SHP77 (cell line): ENCODE results near the gene WNK2.

Source experiments
- DNase-seq, 2 experiments: peaks; one replicate each; lab custom pipeline; 2025; lab: John Stamatoyannopoulos, UW

WNK2 gene

DNA sequence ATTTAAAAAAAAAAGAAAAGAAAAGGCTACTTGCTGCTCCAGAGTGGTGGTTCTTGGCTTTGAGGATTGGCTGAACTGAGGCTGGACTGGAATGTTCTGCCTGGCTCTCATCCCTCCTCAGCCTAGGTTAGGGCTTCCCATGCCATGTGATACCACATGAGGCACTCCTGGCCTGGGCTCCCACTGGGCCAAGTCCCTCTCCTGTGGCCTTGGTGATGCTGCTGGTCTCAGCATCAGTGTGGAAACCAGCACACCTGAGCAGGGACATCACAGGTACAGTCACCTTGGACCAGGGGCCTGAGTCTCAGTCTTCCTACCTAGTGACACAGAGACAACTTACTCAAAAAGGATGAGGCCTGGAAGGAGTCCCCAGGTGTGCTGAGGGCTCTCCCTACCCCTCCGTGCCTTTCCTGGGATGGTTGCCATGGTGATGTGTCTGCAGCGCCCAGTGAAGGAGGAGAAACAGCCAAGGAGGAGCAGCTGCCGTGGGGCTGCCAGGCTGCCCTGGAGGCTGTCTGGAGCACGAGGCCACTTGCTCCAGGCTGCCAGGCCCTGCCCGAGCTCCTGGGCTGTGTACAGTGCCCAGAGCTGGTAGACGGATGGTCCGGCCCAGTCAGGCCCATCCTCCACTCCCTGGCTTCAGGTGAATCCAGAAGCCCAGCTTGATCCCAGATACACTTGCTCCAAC, 71.0 kb downstream of the WNK2 start:
- DNase-seq = no peak

DNA sequence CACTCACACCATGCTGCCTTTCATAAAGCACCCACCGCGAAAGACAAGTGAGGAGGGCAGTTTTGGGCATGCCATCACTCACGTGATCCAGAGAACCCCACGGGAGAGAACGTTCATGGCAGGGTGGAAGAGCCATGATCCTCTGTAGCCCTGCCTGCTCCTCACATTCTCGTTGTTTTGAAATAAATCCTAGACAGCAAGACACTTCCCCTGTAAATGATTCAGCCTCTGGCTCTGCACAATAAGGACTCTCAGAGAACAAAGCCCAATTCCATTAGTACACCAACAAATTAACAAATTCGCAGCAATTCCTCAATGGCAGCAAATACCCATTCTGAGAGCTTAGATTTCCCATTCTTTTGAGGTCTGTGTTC, 71.5 kb downstream of the WNK2 start:
- no peak for DNase-seq

DNA sequence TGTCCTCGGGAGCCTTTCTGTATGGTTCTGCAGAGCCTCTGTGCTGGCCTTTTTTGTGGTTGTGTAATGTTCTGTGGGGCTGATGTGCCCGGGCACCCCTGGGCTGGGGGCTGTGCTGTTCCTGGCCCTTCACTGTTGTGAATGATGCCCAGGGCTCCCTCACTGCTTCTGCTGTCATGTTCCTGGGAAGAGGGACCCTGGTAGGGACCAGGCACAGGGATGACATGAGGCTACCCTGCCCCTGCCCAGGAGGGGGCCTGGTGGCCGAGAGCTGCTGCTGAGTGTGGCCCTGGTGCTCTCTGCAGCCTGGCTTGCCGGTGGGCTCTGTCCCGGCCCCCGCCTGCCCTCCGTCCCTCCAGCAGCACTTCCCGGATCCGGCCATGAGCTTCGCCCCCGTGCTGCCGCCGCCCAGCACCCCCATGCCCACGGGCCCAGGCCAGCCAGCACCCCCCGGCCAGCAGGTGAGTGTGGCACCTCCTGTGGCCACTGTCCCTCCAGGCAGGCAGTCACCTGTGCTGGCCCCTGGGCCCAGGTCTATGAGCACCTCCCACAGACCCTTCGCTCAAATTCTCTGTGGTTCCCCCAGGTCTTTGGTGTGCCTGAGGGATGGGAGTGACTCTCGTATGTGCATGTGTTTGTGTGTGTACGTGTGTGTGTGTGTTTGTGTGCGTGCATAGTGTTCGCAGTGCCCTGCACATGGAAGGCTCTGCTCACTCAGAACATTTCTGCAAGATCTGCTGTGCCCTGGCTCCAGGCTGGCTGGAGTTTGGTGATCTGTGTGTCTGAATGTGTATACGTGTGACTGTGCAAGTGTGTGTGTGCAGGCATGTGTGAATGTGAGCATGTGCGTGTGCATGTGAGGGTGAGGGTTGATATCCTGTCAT, 72.3 kb downstream of the WNK2 start:
- no peak for DNase-seq

DNA sequence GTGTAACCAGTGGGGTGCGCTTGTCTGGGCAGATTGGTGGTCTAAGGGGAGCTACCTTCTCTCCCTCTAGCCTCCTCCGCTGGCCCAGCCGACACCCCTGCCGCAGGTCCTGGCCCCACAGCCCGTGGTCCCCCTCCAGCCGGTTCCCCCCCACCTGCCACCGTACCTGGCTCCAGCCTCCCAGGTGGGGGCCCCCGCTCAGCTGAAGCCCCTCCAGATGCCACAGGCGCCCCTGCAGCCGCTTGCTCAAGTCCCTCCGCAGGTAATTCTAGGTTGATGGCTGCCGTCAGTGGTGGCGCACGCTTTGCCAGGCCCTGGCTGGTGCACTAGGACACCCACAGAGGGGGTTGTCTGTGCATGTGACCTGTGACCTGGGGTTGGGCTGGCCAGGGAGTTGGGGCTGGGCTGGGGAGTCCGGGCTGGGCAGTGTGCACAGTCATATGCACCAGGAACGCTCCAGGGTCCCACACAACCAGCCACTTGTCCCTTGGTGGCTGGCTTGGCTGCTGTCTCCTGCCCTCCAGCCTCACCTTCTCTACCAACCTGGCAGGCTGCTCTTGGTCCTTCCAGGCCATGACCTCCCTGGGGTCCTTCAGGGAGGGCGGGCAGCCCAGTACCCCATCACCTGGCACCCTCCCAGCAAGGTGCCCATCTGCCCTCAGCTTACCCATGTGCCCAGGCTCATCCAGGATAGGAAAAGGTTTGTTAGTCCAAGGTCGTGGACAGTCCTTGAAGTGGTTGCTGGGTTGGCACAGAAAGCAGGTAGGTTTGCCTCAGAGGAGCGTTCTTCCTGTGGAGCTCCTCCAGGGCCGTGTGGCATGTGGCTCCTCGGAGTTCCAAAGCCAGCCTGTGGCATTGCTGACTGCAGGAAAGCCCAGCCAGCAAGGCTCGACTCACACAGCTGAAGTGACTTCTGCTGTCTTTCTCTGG, 73.2 kb downstream of the WNK2 start:
- DNase-seq = no peak

DNA sequence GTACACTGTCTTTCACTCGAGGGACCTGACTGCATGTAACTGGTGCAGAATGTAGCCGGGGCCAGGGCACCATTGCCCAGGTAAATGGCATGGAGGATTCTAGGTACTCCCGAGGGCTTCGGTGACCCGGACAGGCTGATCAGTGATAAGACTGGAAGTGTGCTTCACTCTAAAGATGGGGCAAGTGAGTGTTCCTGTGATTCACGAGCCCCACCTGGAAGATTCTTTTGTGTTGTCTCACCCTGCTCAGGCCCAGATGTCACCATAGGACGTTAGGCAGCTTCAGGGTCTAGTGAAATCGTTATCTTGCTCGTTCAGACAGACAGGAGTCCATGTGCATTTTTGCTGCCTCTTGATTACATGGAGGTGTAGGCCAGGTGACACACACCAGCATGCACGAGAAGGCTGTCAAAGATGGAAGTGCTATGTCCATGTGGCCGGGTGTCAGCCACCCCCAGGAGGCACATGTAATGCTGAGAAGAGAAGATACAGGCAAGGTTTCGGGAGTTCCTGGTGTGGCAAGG, 73.9 kb downstream of the WNK2 start:
- no peak for DNase-seq

DNA sequence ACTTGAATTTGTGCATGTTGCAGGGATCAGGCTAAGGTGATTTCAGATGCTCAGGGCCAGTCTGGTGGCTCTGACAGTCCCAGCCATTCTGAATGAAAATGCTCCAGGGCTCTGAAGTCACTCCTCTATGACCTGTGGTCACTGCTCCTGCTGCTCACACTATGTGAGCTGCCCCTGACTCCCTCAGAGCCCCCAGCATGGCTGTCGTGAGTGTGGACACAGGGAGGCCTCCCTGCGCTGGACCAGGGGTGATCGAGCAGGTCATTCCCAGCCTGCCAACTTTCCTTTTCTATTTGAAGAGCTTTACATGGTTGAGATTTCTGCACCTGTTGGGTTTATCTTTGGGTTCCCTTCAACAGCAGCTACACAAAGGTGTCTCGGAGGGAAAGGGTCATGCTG, 74.5 kb downstream of the WNK2 start:
- no peak for DNase-seq

DNA sequence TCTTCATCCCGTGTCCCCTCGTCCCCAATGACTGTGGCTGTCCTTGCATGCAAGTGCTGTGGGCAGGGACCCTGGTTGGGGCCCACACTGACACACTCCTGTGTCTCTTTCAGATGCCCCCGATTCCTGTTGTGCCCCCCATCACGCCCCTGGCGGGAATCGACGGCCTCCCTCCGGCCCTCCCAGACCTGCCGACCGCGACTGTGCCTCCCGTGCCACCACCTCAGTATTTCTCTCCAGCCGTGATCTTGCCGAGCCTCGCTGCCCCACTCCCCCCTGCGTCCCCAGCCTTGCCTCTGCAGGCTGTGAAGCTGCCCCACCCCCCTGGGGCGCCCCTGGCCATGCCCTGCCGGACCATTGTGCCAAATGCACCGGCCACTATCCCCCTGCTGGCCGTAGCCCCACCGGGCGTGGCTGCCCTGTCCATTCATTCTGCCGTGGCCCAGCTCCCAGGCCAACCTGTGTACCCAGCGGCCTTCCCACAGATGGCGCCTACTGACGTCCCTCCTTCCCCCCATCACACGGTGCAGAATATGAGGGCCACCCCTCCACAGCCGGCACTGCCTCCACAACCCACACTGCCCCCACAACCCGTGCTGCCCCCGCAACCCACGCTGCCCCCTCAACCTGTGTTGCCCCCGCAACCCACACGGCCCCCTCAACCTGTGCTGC, 75.0 kb downstream of the WNK2 start:
- no peak for DNase-seq

DNA sequence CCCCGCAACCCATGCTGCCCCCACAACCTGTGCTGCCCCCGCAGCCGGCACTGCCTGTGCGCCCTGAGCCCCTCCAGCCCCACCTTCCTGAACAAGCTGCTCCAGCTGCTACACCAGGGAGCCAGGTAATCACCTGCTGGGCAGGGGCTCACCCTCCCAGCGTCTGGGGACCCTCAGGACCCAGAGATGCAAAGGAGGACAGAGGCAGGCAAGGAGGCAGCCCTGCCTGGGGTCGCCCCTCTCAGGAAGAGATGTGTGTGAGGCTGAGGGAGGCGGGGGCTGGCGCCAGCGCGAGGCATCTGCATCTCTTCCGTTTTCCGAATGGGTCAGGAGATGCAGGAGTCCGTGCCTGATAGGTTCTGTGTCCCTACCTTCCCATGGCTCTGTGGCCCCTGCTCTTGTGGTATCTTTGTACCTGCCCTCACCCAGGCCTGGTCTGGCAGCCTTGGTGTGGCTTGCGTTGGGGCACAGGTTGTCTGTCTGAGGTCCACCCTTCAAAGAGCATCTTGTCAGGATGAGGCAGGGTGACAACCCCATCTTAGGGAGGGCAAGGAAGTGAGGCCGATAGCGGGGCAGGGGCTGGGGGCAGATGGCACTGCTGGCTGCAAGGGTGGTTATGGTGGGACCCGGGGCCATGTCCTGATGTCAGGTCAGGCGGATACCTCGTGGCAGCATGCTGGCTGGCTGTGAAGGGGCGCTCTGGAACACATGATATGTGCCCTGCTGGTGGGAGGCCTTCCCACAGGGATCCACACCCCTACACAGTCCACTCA, 75.7 kb downstream of the WNK2 start:
- no peak for DNase-seq

DNA sequence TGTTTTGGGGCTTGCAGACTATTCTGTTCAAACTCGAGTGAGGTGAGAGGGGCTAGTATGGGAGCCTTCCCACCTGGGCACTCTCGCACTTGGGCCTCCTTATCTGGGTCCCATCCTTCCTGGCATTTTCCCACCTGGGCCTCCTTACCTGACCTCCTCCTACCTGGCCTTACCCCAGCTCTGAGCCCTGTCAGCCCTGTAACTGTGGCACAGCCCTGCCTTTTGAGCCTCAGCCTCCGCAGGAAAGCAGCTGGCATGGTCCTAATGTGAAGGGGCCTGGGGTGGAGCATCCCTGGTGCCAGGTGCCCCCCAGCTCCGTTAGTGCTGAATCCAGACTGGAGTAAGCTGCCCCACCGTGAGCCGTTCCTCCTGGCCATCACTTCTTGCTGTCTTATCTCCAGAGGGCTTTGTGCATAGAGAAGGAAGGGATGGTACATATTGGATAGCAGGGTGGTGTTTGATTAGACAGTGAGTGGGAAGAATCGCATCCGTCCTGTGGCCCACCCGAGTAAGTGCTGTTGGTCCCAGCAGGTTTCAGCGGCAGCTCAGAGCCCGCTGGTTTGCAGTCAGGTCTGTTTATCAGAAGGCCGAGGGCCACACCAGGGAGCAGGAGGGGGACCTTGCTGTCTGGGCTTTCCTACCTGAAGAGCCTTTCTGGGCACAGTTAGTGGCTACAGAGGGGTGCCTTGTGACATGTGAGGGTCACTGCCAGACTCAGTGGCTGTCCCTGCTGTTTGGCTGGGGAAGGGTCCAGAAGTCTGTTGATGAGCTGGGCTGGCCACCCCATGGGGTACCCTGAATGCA, 76.5 kb downstream of the WNK2 start:
- no peak for DNase-seq

DNA sequence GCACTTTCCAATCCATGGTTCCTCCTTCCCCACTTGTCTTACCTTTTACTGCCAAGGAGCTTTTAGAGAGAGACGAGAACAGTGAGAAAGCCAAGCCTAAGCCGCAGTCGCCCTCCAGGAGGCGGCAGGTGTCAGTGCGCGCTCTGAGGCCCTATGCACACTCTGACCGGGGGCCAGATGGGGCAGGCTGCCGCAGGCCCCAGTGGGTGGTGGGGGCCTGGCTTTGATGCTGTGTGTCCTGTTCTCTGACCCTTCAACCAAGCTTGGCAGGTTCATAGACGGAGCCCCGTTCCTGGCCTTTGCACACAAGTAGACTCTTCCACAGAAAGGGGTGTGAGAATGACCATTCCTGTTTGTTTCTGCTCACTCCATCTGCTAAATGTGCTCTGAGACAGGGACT, 77.3 kb downstream of the WNK2 start:
- DNase-seq = peak in 1 of 2 experiments; percentile 31

DNA sequence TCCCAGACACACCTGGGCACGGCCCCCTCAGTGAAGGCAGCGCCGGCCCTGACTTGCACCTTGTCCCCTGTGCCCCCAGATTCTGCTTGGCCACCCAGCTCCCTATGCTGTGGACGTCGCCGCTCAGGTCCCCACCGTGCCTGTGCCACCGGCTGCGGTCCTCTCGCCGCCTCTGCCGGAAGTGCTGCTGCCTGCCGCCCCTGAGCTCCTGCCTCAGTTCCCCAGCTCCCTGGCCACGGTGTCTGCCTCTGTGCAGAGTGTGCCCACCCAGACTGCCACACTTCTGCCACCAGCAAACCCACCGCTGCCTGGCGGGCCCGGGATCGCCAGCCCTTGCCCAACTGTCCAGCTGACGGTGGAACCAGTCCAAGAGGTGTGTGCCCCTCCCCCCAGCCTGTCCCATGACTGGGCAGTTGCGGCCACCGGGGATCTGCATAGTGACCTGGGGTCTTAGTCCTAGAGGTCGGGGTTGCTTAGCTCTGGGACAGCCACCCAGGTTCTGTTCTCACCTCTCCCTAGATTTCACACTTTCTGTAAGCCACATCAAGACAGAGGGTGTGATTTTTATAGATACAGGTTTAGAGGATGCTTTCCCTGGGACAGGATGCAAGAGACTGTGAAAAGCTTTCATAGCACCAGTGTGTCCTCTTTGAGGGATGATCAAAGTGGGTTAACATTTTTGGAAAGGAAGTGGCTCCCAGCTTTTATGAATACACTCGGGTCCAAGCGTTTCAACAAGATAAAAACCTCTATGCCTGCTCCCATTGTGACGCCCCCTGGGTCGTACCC, 78.0 kb downstream of the WNK2 start:
- DNase-seq = no peak

DNA sequence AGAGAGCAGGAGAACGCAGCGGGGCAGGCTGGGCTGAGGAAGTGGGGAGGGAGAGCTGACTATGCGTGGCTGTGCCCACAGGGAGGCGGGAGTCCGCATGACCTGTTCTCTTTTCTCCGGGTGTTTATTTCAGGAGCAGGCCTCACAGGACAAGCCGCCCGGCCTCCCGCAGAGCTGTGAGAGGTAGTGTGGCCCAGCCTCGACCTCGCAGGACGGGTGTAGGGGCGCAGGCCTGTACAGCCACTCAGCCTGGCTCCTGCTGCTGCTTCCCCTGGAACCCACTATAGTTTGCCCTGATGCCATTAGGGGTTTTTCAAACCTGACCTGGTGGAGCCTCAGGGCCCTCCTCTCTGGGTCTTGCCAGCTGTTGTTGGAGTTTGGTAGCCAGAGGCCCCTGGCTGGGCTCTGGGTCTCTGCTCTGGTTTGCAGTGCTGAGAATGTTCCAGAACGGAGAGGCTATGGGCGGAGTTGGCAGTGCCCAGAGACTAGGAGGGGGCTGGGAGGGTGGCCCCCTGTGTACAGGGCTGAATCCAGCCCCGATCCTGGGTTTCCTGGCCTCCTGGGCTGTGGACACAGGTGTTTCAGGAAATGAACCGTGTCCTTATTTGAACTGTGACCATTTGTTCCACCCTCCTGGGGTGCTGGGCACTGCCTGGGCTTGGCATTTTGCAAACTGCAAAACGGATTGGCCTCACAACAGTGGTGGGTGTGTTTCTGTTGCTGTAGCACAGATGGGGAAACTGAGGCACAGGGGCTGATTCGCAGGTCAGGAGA, 78.8 kb downstream of the WNK2 start:
- peak in 1 of 2 experiments; percentile 23 for DNase-seq

DNA sequence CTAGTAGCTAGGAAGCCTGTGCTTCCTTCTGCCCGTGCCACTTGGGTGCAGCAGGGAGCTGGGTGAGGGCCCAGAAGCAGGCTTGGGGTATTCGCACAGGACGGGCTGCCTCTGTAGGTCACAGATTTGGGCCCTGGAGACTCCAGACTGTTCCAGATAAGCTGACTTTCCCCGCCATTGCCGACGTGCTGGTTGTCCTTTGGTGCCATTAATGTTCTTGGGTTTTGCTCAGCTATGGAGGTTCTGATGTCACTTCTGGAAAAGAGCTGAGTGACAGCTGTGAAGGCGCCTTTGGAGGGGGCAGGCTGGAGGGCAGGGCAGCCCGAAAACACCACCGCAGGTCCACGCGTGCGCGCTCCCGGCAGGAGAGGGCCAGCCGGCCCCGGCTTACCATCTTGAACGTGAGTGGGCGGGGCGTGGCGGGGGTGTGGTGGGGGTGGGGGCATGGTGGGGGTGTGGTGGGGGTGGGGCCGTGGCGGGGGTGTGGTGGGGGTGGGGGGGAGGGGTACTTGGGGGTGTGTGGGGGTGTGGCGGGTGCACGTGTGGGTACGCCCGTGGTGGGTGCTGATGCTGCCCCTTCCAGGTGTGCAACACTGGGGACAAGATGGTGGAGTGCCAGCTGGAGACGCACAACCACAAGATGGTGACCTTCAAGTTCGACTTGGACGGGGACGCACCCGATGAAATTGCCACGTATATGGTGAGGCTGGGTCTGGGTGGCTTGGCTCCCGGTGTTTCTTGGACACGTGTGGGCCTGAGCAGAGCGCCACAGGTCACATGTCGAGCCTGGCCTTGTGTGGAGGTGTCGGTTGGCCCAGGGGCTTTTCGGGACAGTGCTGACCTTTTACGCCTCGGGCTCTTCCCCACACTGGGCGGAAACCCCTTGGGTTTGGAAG, 79.6 kb downstream of the WNK2 start:
- DNase-seq = no peak

DNA sequence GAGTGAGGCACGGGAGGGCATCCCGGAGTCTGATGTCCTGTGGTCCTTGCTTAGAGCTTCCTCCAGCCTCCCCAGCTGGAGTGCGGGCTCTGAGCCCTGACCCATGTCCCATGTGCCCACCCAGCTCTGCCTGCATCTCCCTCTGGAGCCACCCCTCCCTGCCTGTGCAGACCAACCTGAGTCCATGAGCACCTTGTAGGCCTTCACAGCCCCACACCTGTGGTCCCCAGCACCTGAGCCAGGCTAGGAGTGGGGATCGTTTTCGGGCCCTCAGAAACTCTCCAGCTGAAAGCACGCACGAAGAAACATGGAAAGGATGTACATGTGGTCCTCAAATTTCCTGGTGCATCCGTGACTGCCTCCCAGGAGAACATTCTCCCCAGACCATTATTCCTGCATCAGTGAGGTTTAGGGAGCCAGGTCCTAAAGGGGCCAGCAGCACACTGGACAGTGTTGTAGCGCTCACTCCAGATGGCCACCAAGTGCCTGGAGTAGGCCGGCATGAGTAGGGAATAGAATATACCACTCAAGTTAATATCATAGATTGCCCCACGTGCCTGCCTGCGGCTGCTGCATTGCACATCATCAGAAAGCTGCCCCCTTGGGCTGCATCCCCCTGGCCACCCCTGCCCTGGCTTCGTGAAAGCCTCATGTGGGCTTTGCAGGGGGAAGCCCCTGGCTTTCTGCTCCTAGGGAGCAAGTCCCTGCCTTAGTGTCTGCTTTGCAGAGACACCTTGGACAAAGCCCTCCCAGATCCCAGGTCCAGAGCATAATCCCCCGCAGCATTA, 80.6 kb downstream of the WNK2 start:
- DNase-seq = no peak

DNA sequence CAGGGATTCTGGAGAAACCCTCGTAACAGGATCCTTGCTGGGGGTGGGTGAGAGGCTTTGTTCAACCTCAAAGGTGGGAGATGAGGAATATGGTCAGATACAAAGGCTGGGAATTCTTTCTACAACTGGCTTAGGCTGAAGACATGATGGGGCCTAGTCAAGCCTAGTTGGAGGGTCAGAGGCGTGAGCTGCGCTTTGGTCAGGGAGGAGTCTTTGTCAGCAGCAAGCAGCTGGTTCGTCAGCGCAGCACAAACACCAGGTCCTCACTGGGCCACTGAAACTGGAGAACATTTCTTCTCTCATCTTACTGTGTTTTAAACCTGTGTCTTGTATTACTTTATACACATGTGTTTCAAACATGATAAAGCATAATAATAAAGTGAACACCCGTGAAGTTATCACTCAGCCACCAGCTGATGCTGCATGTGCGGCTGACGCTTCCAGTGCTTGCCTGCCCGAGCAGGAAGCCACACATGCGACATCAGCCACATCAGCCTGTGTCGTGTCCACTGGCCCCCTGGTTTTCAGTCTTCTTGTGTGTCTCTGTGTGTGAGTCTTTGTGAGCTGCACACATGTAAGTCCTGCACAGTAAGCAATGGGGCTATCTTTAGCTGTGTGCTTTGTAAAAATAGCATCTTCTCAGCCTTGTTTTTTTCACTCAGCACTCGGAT, 81.5 kb downstream of the WNK2 start:
- no peak for DNase-seq

DNA sequence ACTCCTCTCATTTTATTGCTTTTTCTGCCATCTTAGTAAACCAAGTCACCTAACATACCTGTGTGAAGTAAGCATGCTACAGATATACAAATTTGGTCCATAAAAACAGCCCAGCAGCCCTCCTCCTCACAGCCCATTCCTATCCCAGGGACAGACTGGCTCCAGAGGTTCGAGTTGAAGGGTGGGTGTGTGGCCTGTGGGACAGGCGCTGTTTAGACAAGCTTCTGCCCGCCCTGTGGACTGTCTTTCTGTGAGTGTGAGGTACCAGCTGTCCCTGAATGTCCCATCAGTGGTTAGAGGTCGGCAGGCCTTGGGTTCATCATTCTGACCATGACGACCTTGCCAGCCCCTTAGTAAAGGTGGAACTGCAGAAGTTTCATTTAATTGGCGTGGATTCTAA, 82.0 kb downstream of the WNK2 start:
- no peak for DNase-seq
